Measurements from ENCODE around the gene KLHL30.
"Not testable (repeated sequence)": the region's sequence is repeated elsewhere in the genome, so short reads cannot be mapped to it uniquely, and the experiment has no call there.

The KLHL30 gene

DNA sequence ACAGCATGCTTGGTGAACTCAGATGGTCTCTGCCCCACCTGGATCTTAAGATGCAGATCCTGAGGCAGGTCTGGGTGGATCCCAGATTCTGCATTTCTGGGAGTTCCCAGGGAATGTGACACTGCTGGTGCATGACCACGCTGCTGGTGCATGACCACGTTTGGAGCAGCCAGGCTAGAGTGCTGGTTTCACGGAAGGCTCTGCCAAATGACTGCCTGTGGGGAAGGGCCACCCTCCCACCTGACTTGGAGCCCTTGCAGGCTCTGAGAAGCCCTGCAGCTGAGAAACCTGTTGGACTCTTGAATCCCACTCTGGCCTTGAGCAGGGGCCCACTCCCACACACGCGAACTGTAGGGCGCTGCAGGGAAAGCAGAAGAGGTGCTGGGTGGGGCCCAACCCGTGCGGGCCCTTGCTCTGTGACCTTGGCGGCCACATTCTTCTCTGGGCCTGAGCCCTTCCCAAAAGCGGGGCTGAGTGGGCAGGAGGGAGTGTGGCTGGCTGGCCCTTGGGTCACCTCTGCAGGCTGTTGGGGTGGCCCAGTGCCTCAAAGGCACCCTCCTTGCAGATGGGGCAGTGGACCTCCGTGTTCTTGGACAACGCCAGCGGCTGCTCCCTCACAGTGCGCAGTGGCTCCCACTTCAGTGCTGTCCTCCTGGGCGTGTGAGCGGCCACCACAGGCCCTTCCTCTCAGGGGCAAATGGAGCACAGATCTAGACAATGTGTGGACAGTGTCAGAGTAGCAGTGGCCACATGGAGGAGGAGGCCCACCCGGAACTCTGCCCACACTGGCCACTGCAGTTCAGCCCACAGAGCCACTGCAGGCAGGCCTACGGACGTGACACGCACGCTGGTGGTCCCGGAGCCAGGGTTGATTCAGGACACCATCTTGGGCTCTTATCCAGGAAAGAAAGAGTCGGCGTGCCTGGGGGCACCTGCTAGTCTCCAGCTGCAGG lies 28.2 kb downstream of the KLHL30 start:
- DNase-seq, result no peak

DNA sequence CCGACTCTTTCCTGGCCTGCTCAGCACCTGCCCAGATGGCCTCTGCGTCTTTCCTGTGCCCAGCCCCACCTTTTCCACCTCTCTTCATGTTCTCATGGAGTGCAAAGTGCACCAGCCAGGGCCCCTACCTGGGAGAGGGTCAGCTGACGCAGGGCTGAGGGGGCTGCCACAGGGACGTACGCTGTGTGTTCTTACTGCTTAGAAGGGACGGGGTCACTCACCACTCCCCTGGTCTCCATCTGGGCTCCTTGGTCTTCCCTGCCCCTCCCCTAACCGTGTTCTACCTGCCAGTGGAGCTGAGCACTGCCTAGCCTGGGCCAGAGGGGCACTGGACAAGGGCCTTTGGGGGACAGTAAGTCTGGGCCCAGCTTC lies 28.9 kb downstream of the KLHL30 start:
- no peak for DNase-seq

DNA sequence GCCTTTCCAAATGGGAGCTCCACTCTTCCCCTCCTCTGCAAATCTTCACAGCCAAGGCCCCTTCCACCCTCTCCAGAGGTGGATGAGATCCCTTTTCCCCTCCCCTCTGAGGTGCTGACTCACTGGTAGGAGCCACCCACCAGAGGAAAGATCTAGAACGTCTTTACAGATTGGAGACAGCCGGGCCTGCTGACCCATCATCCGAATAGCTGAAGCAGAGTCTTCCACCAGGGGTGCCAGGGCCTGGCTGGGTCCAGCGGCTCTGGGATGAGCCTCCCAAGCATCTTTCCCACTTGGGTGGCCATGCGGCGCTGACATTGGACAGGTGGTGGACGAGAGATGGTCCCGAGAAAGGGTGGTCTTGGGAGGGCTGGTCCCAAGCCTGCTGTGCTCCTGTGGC lies 29.3 kb downstream of the KLHL30 start:
- no peak for DNase-seq

DNA sequence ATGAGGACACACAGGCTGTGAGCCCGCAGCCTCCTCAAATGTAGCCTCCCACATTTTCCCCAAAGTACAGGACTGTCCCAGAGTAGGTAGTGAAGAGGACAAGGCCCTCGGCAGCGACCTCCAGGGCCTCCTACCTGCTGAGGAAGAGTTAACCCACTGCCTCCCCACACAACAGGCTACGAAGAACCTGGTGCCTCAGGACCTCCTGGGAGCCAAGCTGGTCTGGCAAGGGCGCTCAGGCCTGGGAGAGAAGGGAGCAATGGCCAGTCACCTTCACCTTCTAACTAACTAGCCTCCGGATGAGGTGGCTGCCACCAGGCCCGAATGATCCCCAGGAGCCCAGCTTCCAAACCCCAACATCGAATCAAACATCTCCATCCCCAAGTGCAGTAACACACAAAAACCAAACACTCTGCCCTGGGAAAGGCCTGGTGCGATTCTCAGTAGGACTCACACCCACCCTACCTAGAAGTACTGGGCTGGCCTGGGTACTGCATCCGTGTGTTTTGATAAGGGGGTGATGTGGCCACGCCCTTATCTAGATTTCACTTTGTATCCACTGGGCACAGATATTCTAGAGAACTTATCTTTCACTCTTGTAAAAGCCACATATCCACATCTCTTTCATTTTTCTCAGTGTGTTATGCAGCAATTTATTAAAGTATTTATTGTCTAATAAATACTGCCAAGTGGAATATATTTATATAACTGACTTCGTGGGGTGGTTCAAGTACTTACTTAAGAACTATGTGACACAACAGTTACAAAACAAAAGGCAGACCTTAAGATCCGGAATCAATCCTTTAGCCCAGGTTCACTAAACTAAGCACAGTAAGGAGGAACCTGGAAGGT lies 30.0 kb downstream of the KLHL30 start:
- no peak for DNase-seq

DNA sequence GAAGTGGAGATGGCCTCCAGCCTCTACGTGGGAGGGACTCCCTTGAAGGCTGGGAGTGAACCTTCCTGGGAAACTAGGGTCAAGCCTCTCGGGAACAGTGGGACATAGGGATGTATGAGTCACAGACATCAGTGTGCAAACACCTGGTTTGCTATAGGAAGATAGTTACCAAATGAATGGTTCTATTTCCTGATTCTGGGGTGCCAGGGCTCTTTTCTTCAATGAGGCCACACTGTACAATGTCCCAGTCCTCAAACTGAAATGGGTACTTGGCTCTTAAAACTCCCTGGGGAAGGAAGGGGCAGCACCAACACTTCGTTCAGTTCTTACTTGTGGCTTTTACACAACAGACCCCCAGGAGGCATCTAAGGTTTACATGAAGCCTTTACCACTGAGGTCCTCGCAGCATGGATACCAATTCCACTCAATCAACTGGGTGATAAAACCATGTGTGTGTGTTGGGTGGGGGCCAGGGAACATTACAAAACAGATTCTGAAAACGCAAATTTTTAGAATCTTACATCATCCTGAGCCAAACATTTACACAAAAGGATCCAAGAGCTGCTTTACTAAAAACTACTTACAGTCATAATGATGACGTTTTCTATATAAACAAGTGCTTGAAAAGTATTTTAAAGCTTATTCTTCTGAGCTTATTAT lies 30.7 kb downstream of the KLHL30 start:
- DNase-seq, result no peak

DNA sequence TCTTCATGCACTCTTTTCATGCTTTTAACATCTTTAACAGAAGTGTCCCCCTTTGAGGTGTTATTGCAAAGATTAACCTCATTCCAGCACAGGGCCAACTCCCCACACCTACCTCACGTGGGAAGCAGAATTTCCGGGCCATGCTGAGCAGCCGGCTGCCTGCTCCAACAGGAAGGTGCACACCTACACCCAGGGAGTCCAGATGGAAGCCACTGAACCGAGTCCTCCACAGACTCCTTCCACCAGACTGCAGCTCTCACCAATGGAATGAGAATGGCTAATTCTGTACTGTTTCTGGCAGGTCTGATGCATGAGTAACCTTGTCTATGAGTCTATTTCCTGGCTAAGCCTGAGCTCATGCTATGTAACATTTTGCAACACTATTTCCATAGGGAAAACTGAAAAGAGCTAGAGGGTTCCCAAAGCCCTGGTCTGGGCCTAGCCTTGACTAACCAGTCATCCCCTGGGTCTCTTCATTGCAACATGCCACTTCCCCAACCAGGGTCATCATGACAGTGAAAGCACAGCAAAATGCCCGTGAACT lies 31.3 kb downstream of the KLHL30 start:
- DNase-seq, result no peak

DNA sequence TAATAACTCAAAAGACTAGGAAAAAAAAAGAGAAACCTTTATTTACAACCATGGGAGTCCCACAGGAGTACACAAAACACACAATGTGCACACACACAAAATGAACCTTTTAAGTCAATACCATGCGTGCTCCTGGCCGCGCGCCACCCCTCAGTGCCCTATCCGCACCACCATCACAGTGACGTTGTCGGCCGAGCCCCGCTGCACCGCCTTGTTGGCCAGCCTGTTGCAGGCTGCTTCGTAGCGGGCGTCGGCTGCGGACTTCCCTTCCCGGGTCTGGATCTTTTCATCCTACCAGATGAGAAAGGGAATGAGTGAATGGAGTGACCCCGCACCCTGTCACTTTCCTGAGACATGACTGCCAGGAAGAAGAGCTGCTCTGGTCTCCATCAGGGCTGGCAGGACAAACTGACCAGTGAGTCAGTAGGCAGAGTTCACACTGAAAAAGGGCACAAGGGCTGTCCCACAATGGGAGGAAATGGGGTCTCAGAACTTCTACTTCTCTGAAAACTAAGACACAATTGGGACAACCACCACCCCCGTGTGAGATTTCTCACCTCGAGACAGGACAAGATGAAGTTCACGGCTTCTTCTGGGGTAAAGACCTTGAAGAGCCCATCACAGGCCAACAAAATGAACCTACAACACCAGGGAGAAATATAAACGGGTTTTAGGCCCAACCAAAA lies 32.1 kb downstream of the KLHL30 start:
- no peak for DNase-seq

DNA sequence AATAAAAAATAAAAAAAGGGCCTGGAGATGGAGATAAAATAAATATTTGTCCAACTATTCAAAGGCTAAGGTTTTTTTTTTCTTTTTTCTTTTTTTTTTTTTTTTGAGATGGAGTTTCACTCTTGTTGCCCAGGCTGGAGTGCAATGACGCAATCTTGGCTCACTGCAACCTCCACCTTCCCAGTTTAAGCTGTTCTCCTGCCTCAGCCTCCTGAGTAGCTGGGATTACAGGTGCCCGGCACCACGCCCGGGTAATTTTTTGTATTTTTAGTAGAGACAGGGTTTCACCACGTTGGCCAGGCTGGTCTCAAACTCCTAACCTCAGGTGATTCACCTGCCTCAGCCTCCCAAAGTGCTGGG lies 32.6 kb downstream of the KLHL30 start:
- DNase-seq, result not testable (repeated sequence)

DNA sequence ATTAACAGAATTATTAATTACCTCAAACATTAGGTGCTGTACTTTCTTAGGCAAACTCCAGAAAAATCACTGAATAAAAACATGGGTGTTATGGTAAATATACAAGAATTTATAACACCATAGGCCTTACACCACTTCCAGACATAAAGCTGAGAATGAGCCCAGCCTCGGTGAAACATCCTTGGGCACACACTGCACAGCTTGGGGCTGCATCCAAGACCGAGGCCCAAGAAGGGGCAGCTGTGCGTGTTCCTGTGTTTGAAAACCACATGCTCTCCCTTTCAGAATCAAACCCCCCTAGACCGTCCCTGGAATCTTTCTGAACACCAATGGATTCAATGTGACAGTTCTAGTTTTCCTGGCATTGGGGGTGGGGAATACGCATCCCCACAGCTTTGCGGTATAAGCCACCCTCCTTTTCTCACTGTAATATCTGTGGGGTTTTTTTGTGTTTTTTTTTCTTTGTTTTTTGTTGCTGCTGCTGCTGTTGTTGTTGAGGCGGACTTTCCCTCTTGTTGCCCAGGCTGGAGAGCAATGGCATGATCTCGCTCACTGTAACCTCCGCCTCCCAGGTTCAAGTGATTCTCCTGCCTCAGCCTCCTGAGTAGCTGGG lies 33.2 kb downstream of the KLHL30 start:
- no peak for DNase-seq

DNA sequence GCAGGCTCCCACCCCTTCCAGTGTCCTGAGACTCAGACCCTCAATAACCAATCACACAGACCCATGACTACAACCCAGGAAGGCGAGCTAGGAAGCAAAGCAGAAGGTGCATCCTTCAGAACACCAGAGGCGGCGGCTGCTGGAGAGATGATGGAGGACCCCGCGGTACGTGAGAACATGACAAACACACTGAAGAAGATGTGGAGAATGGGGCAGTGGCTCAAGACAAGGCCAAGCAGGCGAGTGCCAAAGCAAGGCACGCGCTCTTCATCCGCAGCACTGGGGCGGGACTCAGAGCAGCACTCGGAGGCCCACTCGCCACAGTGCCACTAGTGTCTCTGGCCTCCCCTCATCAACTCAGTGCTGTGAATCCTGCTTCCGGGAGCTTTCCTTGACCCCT lies 34.0 kb downstream of the KLHL30 start:
- DNase-seq, result no peak

DNA sequence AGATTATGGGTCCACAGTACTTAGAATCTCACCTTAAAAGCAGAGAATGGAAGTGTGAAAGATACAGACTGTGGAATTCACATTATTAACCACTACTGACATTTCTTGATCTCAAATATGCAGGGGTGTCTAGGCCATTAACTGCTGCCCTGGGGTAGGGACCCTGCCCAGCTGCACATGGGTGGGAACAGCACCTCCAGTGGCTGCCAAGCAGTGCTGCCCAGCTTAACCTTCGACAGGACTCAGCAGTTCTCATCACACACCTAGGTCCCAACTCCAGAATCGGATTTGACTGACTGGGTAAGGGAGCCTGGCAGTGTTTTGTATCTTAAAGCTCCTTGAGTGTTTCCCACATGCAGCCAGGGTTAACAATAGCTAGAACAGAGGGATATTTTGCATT lies 35.2 kb downstream of the KLHL30 start:
- DNase-seq, result no peak

DNA sequence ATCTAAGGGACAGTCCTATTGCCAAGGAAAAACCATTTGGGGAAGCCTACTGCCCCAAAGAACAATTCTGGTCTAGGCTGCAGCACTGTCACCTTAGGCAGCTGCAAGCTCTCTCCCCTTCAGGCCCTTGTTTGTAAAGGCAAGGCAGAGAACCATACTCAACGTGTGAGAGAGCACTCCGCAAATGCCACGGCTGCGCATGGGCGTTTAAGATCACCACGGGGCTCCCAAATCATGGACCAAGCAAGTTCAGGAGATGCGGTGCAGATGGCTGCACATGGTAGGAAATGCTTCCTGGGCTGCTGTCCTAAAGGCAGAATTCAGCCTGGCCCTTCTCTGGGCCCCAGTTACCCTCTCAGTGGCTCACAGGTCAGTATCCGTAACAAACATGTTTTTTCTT lies 35.8 kb downstream of the KLHL30 start:
- no peak for DNase-seq

DNA sequence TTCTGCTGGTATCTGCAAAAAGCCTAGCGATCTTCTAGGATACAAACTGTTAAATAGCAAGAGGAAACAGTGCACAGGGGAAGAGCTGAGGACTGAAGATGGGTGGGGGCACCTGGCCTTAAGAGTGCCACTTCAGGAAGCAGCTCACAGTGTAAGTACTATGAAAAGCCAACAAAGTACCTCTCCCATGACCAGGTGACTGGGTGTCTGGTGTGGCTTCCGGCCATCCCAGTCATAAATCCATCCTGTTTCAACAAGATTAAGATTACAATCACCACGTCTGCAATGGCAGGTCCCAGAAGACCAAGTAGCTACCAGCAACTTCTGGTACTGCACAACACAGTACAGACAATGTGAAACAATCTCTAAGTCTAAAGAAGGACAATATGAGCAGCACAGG lies 36.2 kb downstream of the KLHL30 start:
- DNase-seq, result no peak

DNA sequence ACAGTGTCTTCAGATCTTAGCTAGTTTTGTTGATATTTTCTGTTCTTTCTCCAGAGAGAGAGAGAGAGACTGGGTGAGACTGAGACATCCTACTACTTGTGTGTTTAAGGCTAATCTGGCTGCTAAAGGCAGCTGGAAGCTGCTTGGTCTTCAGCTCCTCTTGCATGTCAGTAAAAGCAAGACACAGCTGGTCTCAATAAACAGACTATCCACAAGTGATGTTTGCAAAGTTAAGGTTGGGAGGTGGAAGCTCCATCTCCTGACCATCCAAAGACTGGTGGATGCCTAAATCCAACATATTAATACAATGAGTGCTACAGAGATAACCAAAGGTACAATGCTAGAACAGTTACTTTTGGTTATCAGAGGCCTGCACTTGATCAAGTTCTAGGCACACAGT lies 38.1 kb downstream of the KLHL30 start:
- no peak for DNase-seq

DNA sequence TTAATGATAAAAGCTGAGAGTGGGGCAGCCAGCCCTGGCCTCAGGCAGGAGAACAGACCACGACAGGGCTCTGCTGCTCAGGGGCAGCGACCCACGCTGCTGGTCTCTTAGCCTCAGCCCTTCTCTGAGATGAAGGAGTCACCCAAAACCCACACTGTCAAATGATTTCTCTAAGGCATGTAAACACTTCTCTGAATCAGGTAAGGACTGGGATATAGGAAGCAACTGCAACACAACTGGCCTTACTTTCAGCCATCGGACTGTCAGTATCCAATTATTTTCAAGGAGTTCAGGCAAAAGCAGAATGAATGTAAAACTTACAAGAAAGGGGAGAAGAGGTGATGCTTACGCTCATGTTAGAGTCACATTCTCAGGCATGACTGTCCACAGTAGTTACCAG lies 42.1 kb downstream of the KLHL30 start:
- no peak for DNase-seq

DNA sequence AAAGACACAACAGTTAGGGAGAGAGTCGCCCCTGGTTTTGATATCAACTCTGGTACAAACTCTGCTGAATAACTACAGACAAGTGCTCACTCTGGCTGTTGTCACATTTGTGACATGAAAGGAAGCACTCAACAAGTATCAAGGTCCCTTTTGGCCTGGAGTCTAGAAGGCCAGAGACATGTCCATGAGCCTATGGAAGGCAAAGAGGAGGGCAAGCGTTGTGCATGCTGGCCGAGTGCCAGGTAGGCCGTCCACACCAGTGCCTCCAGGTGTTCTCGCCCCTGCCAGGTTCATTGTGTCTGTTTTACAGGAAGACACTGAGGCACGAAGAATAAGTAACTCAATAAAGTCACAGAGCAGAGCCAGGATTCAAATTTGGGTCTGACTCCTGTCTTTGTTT lies 43.9 kb downstream of the KLHL30 start:
- no peak for DNase-seq

DNA sequence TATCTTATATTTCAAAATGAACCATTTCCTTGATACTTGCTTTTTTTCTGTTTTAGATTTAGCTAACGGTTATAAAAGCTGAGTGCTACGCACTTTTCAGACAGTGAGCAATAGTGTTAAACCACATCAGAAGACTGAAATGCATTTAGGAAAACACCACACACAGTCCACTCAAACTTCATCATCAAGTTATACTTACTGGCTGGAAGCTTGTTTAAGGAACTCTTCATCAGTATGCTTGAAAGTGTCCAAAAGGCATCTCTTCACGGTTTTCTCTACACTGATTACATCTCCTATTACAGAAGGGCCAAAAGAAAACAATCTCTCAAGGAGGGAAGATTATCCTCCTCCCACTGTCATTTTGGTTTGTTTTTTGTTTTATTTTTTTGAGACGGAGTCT lies 45.4 kb downstream of the KLHL30 start:
- no peak for DNase-seq

DNA sequence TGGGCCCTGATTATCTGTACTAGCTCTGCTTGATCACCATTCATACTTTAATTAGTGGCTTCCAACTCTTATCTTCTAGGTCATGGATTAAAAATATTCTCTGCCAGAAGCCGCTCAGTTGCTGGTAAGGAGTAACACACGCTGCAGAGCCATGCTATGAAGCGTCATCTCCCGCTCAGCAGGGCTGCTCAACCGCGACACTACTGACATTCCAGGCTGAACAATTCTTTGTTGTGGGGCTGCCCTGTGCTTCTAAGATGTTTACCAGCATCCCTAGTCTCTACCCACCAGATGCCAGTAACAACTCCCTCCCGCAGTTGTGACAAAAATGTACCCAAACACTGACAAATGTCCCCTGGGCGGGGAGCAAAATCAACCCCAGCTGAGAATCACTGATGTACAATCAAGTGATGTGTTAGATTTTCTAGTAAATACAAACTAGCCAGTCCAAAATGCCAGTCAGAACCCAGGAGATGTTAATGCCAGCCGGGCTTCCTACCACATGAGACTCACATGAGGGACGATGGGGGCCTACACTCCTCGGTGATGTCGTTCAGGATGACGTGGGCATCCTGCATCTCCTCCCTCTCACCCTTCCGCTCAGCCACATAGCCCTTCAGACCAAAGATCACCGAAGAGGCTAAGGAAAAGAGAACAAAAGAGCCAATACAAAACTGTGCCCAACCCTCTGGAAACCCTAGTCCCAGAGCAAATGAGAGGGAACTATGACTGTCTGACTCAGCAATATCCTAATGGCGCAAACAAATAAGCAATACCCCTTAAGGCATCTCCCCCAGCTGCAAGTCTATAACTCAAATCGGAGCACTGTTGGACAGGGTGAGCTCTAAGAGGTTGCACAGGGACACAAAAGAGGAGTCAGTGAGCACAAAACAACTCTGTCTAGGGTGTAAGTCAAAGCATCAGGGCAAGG lies 49.4 kb downstream of the KLHL30 start:
- DNase-seq, result no peak

DNA sequence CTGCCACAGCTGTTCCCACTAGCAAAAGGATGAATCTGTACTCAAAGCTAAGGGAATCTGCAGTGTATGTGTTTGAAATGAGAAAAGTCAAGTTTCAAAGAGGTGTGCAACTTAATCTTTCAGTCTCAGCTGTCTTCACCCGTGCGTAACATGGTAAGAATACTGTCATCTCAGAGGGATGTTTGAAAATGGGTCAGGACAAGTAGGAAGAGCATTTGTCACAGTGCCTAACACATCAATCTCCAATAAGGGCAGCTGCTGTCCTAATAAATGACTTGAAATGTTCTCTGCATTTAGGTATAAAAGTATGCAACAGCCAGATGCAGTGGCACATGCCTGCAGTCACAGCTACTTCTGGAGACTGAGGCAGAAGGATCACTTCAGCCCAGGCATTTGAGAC lies 52.0 kb downstream of the KLHL30 start:
- DNase-seq, result no peak
